Loucy (cell line): ENCODE results near the gene RPL27A.

ENCODE experiments used
- EZH2phosphoT487 ChIP-seq: fragments of 200-600 bp; IDR thresholded peaks from 2 replicates; pipeline ENCODE4 v1.6.1; 2018; ENCODE audit warnings: antibody characterized with exemption, mild to moderate bottlenecking, moderate library complexity, borderline replicate concordance
- TF ChIP-seq, protein P1 (sequence below): fragments of 200-600 bp; sonication (generic); conservative IDR thresholded peaks from 2 replicates; pipeline ENCODE4 v1.5.1; 2014; ENCODE audit warnings: mild to moderate bottlenecking, antibody characterized with exemption, low read length

DNA sequence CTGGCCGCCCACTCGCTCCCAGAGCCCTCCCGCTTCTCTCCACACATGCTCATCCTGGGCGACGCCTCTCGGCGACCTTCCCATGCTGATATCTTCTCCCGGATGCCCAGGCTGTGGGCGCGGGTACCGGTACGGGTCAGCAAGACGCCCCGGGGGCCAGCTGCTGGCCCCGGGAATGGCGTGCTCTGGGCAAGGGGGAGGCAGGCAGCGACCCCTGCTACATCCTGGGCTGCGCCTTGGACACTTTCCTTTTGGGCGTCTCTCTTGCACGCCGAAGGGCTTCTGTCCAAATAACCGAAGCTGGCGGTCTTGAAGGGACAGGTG is 48.1 kb downstream of the RPL27A start:
- TF ChIP-seq, protein P1, sequence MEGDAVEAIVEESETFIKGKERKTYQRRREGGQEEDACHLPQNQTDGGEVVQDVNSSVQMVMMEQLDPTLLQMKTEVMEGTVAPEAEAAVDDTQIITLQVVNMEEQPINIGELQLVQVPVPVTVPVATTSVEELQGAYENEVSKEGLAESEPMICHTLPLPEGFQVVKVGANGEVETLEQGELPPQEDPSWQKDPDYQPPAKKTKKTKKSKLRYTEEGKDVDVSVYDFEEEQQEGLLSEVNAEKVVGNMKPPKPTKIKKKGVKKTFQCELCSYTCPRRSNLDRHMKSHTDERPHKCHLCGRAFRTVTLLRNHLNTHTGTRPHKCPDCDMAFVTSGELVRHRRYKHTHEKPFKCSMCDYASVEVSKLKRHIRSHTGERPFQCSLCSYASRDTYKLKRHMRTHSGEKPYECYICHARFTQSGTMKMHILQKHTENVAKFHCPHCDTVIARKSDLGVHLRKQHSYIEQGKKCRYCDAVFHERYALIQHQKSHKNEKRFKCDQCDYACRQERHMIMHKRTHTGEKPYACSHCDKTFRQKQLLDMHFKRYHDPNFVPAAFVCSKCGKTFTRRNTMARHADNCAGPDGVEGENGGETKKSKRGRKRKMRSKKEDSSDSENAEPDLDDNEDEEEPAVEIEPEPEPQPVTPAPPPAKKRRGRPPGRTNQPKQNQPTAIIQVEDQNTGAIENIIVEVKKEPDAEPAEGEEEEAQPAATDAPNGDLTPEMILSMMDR: no peak
- no peak for TF ChIP-seq EZH2phosphoT487
